ENCODE data around the gene DHRSX. TPM values are rescaled to one million over a fixed set of nuclear protein-coding genes. Genes with fewer than 3 reads are reported as not detected.

Gene DHRSX
- total and polyA plus RNA-seq, 9 donors: 12.2 to 25.9 (median 20.4) TPM

- 58 to 65% (median 64%) methylated on average over 7 of the region's 7 CpGs for WGBS, 3 donors
- TF ChIP-seq CTCF (IDR thresholded peaks at IDR 0.05): no peak
- no peak for TF ChIP-seq EP300 (IDR thresholded peaks at IDR 0.05)
- TF ChIP-seq POLR2A (IDR thresholded peaks at IDR 0.05): no peak
- no peaks in the 10 kb centered on the region for H3K4me1 ChIP-seq (ENCODE audit: insufficient read depth)
- no peak for DNase-seq
- no peaks in the 10 kb centered on the region for H3K36me3 ChIP-seq
- H3K4me3 ChIP-seq: no peak overlapping the region
- intact Hi-C loops (cut with DNase I): no loop called here
- no peak overlapping the region for H3K27ac ChIP-seq
- H3K9me3 ChIP-seq: no peaks in the 10 kb centered on the region
- no peaks in the 10 kb centered on the region for H3K27me3 ChIP-seq
Observed at GRCh38 chrX:2504706-2505332, 4.0 kb upstream of the DHRSX start.

GRCh38 chrX:2503591-2504500, 3.1 kb upstream of the DHRSX start:
- H3K4me1 ChIP-seq (ENCODE audit: insufficient read depth): peaks cover 5% of the 10 kb centered on the region
- no peak overlapping the region for H3K27ac ChIP-seq
- H3K4me3 ChIP-seq: no peak overlapping the region
- intact Hi-C loops (cut with DNase I): no loop called here
- no peaks in the 10 kb centered on the region for H3K9me3 ChIP-seq
- WGBS, 3 donors: 85 to 93% (median 90%) methylated on average over 13 of the region's 13 CpGs
- TF ChIP-seq EP300 (IDR thresholded peaks at IDR 0.05) (no peak), CTCF (IDR thresholded peaks at IDR 0.05) (no peak), POLR2A (IDR thresholded peaks at IDR 0.05) (no peak)
- H3K27me3 ChIP-seq: no peaks in the 10 kb centered on the region
- no peaks in the 10 kb centered on the region for H3K36me3 ChIP-seq
- no peak for DNase-seq

- Histone ChIP-seq H3K36me3 (no peaks in the 10 kb centered on the region), H3K27ac (no peak overlapping the region), H3K4me1 (ENCODE audit: insufficient read depth) (peaks cover 5% of the 10 kb centered on the region), H3K9me3 (no peaks in the 10 kb centered on the region), H3K27me3 (no peaks in the 10 kb centered on the region), H3K4me3 (no peak overlapping the region)
- 53 to 62% (median 58%) methylated on average over 19 of the region's 19 CpGs for WGBS, 3 donors
- TF ChIP-seq EP300 (IDR thresholded peaks at IDR 0.05) (no peak), POLR2A (IDR thresholded peaks at IDR 0.05) (no peak)
- peak in 1 of 5 donors; percentile 3 for DNase-seq
- intact Hi-C loops (cut with DNase I): no loop called here
Observed at GRCh38 chrX:2502668-2503519, 2.1 kb upstream of the DHRSX start.

- intact Hi-C loops (cut with DNase I): no loop called here
- 87 to 90% (median 90%) methylated on average over 5 of the region's 5 CpGs for WGBS, 3 donors
- Histone ChIP-seq H3K27ac (no peak overlapping the region), H3K4me3 (no peak overlapping the region), H3K27me3 (no peaks in the 10 kb centered on the region), H3K9me3 (no peaks in the 10 kb centered on the region), H3K4me1 (ENCODE audit: insufficient read depth) (peaks cover 5% of the 10 kb centered on the region), H3K36me3 (no peaks in the 10 kb centered on the region)
- TF ChIP-seq CTCF (IDR thresholded peaks at IDR 0.05) (no peak), POLR2A (IDR thresholded peaks at IDR 0.05) (no peak), EP300 (IDR thresholded peaks at IDR 0.05) (no peak)
- DNase-seq: peak in 1 of 5 donors; percentile 22
Observed at GRCh38 chrX:2502120-2502667, 1.4 kb upstream of the DHRSX start.
